Epithelial cell of umbilical artery (primary cell): ENCODE measurements around the gene EPB41L5. TPM values are rescaled to one million over a fixed set of nuclear protein-coding genes. Genes with fewer than 3 reads are reported as not detected.

ENCODE experiments used
- total RNA-seq: library from RNA; depleted of rRNA; stranded (reverse); fragments of >200 nt; gene quantifications from 2 replicates; pipeline ENCODE4 v1.2.3, GENCODE V29; 2014

EPB41L5 gene
- total RNA-seq: 17.9 and 21.3 TPM in 2 replicates

DNA sequence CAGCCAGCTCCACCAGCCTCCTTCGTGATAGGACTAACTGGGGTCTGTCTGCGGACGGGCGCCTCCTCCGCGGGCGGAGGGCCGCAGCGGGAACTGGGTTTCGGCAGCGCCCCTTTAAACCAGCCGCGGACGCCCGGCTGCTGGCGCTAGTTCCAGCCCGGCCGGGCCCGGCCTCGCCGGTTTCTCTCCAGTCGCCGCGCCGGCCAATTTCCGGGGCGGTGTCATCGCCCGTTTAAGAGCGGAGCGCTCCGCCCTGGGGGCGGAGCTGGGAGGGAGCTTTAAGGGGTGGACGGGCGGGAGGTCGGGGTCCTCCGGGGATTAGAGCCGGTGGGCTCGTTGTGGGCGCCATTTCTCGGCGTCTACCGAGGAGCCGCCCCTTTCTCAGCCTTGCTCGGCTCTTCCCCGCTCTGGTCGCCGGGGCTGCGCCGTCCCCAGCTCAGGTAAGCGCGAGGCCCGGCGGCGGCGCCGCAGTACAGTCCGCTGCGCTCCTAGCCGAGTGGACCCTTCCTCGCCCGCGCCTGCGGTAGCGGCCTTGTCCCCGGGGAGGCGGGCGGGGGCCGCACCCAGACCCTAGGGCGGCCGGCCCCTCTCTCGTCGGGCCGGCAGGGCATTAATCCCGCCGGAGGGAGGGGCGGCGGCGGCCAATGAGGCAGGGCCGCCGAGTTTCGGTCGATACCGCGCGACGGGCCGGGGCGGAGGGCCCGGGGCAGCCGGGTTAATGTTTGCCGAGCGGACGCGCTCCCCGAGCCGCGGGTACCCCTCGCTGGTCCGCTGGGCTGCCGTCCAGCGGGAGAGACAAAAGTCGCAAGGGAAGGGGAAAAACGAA is at the start of gene EPB41L5:
Gene EPB41L5, plus strand, starts transcription at position 307 of the 826 bp plus-strand sequence. CDS start 6,008 bp downstream, outside the sequence.

GRCh38 chr2:120223034-120223912 is 210.4 kb downstream of the EPB41L5 start, which contains the start of gene TMEM185B:
Gene TMEM185B, minus strand, starts transcription at chr2:120223400. Its CDS starts 424 bp downstream, at chr2:120222976.

Other genes with a start within 250 kb of the EPB41L5 start
- 18.8 and 26.1 TPM in 2 replicates for gene TMEM185B, start 210.3 kb downstream of the EPB41L5 start, total RNA-seq
- 225 and 284 TPM in 2 replicates for gene RALB, start 239.8 kb downstream of the EPB41L5 start, total RNA-seq